Ectodermal cell (in vitro differentiated cells): ENCODE results near the gene ZNFX1.

Source experiments
- H3K27ac ChIP-seq: 2 replicates; pipeline ENCODE4 v1.7.0; 2013; ENCODE audit warnings: mild to moderate bottlenecking, low read depth, low read length; ENCODE audit not compliant: insufficient read depth, poor library complexity, severe bottlenecking
- H3K27me3 ChIP-seq: 2 replicates; pipeline ENCODE4 v1.7.0; 2013; ENCODE audit warnings: mild to moderate bottlenecking, low read length; ENCODE audit not compliant: insufficient read depth, control insufficient read depth, poor library complexity, severe bottlenecking
- H3K36me3 ChIP-seq: one replicate; pipeline ENCODE4 v1.7.0; 2013; ENCODE audit warnings: low read length; ENCODE audit not compliant: control insufficient read depth, insufficient read depth
- H3K4me1 ChIP-seq: one replicate; pipeline ENCODE4 v1.7.0; 2013; ENCODE audit warnings: low read length; ENCODE audit not compliant: control insufficient read depth, insufficient read depth
- H3K4me3 ChIP-seq: 2 replicates; pipeline ENCODE4 v1.7.0; 2013; ENCODE audit warnings: low read depth, low read length, control low read depth; ENCODE audit not compliant: insufficient read depth
- H3K9me3 ChIP-seq: 2 replicates; pipeline ENCODE4 v1.7.0; 2013; ENCODE audit warnings: mild to moderate bottlenecking, low read length, moderate library complexity; ENCODE audit not compliant: control insufficient read depth
- WGBS, 2 experiments: methylation state at CpG; one replicate each; pipeline ENCODE4 v1.1.7; 2013; ENCODE audit warnings: missing lambda C conversion rate in 2 of 2; 5-methylcytosine and 5-hydroxymethylcytosine counted together

The ZNFX1 gene

GRCh38 chr20:49248879-49249665 lies 28.8 kb downstream of the ZNFX1 start:
- H3K27me3 ChIP-seq, result no peaks in the 10 kb centered on the region

GRCh38 chr20:49248301-49248700 lies 29.6 kb downstream of the ZNFX1 start:
- H3K36me3 ChIP-seq, result peaks cover 45% of the 10 kb centered on the region

More at GRCh38 chr20:49248879-49249665, 28.8 kb downstream of the ZNFX1 start:
- 95% methylated on average over 18 of the region's 18 CpGs for WGBS, 2 experiments
- Histone ChIP-seq H3K4me1 (no peaks in the 10 kb centered on the region), H3K27ac (no peak overlapping the region), H3K4me3 (no peak overlapping the region), H3K36me3 (peaks cover 48% of the 10 kb centered on the region), H3K9me3 (no peaks in the 10 kb centered on the region)

GRCh38 chr20:49247792-49248191 lies 30.1 kb downstream of the ZNFX1 start:
- Histone ChIP-seq H3K9me3 (no peaks in the 10 kb centered on the region), H3K4me3 (no peak overlapping the region), H3K27me3 (no peaks in the 10 kb centered on the region), H3K27ac (no peak overlapping the region), H3K36me3 (peaks cover 46% of the 10 kb centered on the region), H3K4me1 (no peaks in the 10 kb centered on the region)
- WGBS, 2 experiments, result 95% methylated on average over 5 of the region's 5 CpGs

More at GRCh38 chr20:49248301-49248700, 29.6 kb downstream of the ZNFX1 start:
- Histone ChIP-seq H3K27ac (no peak overlapping the region), H3K4me1 (no peaks in the 10 kb centered on the region), H3K9me3 (no peaks in the 10 kb centered on the region), H3K27me3 (no peaks in the 10 kb centered on the region), H3K4me3 (no peak overlapping the region)
- 95% methylated on average over 10 of the region's 10 CpGs for WGBS, 2 experiments

GRCh38 chr20:49247169-49247723 lies 30.6 kb downstream of the ZNFX1 start:
- Histone ChIP-seq H3K4me1 (no peaks in the 10 kb centered on the region), H3K36me3 (peaks cover 46% of the 10 kb centered on the region), H3K9me3 (no peaks in the 10 kb centered on the region), H3K27ac (no peak overlapping the region), H3K27me3 (no peaks in the 10 kb centered on the region), H3K4me3 (no peak overlapping the region)
- 95% methylated on average over 8 of the region's 8 CpGs for WGBS, 2 experiments

- peaks cover 46% of the 10 kb centered on the region for H3K36me3 ChIP-seq
- H3K27me3 ChIP-seq, result no peaks in the 10 kb centered on the region
- H3K4me1 ChIP-seq, result no peaks in the 10 kb centered on the region
- no peaks in the 10 kb centered on the region for H3K9me3 ChIP-seq
- no peak overlapping the region for H3K4me3 ChIP-seq
- WGBS, 2 experiments, result 78 to 79% methylated on average over 3 of the region's 3 CpGs
- no peak overlapping the region for H3K27ac ChIP-seq
Observed at GRCh38 chr20:49245921-49246740, 31.7 kb downstream of the ZNFX1 start.

- Histone ChIP-seq H3K36me3 (peaks cover 42% of the 10 kb centered on the region), H3K4me3 (no peak overlapping the region), H3K27ac (no peak overlapping the region), H3K9me3 (no peaks in the 10 kb centered on the region), H3K4me1 (no peaks in the 10 kb centered on the region), H3K27me3 (no peaks in the 10 kb centered on the region)
- 75 to 80% methylated on average over 4 of the region's 4 CpGs for WGBS, 2 experiments
Observed at GRCh38 chr20:49237531-49237930, 40.3 kb downstream of the ZNFX1 start.

- WGBS, 2 experiments, result 92 to 95% methylated on average over 9 of the region's 9 CpGs
- Histone ChIP-seq H3K4me3 (no peak overlapping the region), H3K27me3 (no peaks in the 10 kb centered on the region), H3K36me3 (peaks cover 34% of the 10 kb centered on the region), H3K4me1 (no peaks in the 10 kb centered on the region), H3K27ac (no peak overlapping the region), H3K9me3 (no peaks in the 10 kb centered on the region)
Observed at GRCh38 chr20:49236301-49236700, 41.6 kb downstream of the ZNFX1 start.

GRCh38 chr20:49234831-49235230 lies 43.0 kb downstream of the ZNFX1 start:
- H3K36me3 ChIP-seq, result peaks cover 42% of the 10 kb centered on the region
- no peak overlapping the region for H3K4me3 ChIP-seq
- whole genome bisulfite sequencing, 2 experiments, result 93 to 95% methylated on average over 6 of the region's 6 CpGs
- H3K27ac ChIP-seq, result no peak overlapping the region
- H3K9me3 ChIP-seq, result no peaks in the 10 kb centered on the region
- H3K27me3 ChIP-seq, result no peaks in the 10 kb centered on the region
- H3K4me1 ChIP-seq, result no peaks in the 10 kb centered on the region

- H3K9me3 ChIP-seq, result no peaks in the 10 kb centered on the region
- no peaks in the 10 kb centered on the region for H3K27me3 ChIP-seq
- 93 to 97% methylated on average over 10 of the region's 10 CpGs for WGBS, 2 experiments
- H3K27ac ChIP-seq, result no peak overlapping the region
- no peaks in the 10 kb centered on the region for H3K4me1 ChIP-seq
- peaks cover 37% of the 10 kb centered on the region for H3K36me3 ChIP-seq
- no peak overlapping the region for H3K4me3 ChIP-seq
Observed at GRCh38 chr20:49233226-49233625, 44.6 kb downstream of the ZNFX1 start.

- Histone ChIP-seq H3K36me3 (peaks cover 39% of the 10 kb centered on the region), H3K4me1 (no peaks in the 10 kb centered on the region), H3K27me3 (no peaks in the 10 kb centered on the region), H3K4me3 (no peak overlapping the region), H3K9me3 (no peaks in the 10 kb centered on the region), H3K27ac (no peak overlapping the region)
- 69% methylated on average over 7 of the region's 7 CpGs for WGBS, 2 experiments
Observed at GRCh38 chr20:49231471-49231870, 46.4 kb downstream of the ZNFX1 start.
